Upper lobe of right lung (tissue), 1 donor: ENCODE measurements around the gene ESRRB. TPM values are rescaled to one million over a fixed set of nuclear protein-coding genes. Genes with fewer than 3 reads are reported as not detected.

Source experiments
- ATAC-seq: fragments of 200-7000 bp; cut with Tn5 transposase; one replicate; pipeline ENCODE4 v1.9.1; 2020; ENCODE audit warnings: mild to moderate bottlenecking, moderate library complexity
- DNase-seq: peaks from one replicate; pipeline ENCODE4 v3.0.0-alpha.2; 2020
- H3K27ac ChIP-seq: fragments of 200-600 bp; one replicate; pipeline ENCODE4 v1.8.0; 2022
- H3K27me3 ChIP-seq: fragments of 200-600 bp; one replicate; pipeline ENCODE4 v1.8.0; 2022; ENCODE audit warnings: mild to moderate bottlenecking
- H3K36me3 ChIP-seq: fragments of 200-600 bp; one replicate; pipeline ENCODE4 v1.8.0; 2022
- H3K4me1 ChIP-seq: fragments of 200-600 bp; one replicate; pipeline ENCODE4 v1.8.0; 2022
- H3K4me3 ChIP-seq: fragments of 200-600 bp; one replicate; pipeline ENCODE4 v1.8.0; 2022; ENCODE audit warnings: mild to moderate bottlenecking
- H3K9me3 ChIP-seq: fragments of 200-600 bp; one replicate; pipeline ENCODE4 v1.8.0; 2022
- intact Hi-C: fragments of 100-400 bp; cut with DNase I; formaldehyde crosslinking; loops from one replicate; pipeline ENCODE4 v1.11.0; 2022
- total RNA-seq: library from RNA; stranded (reverse); fragmentation: NEBNext Ultra II Directional; extraction: Animal tissue kit (Norgen Biotek cat#: 25700); gene quantifications from one replicate; pipeline ENCODE4 v1.2.1, GENCODE V29; 2021
- TF ChIP-seq, protein P1 (sequence below): fragments of 200-600 bp; IDR thresholded peaks from one replicate; pipeline ENCODE4 v1.8.0; 2022; ENCODE audit warnings: antibody characterized with exemption
- donor health status: DM: no; HTN: yes; CAD: no; lungs with severe emphysema.

ESRRB gene
- total RNA-seq, 1 donor from 2014 or later = not detected

GRCh38 chr14:76465664-76466063 is 89.7 kb downstream of the ESRRB start:
- H3K9me3 ChIP-seq = no peaks in the 10 kb centered on the region
- no peaks in the 10 kb centered on the region for H3K27me3 ChIP-seq
- H3K4me3 ChIP-seq = no peak overlapping the region
- intact Hi-C loops = no loop called here
- no peak overlapping the region for H3K27ac ChIP-seq
- no peak for DNase-seq
- TF ChIP-seq, protein P1, sequence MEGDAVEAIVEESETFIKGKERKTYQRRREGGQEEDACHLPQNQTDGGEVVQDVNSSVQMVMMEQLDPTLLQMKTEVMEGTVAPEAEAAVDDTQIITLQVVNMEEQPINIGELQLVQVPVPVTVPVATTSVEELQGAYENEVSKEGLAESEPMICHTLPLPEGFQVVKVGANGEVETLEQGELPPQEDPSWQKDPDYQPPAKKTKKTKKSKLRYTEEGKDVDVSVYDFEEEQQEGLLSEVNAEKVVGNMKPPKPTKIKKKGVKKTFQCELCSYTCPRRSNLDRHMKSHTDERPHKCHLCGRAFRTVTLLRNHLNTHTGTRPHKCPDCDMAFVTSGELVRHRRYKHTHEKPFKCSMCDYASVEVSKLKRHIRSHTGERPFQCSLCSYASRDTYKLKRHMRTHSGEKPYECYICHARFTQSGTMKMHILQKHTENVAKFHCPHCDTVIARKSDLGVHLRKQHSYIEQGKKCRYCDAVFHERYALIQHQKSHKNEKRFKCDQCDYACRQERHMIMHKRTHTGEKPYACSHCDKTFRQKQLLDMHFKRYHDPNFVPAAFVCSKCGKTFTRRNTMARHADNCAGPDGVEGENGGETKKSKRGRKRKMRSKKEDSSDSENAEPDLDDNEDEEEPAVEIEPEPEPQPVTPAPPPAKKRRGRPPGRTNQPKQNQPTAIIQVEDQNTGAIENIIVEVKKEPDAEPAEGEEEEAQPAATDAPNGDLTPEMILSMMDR = no peak
- no peaks in the 10 kb centered on the region for H3K36me3 ChIP-seq
- no peaks in the 10 kb centered on the region for H3K4me1 ChIP-seq
- ATAC-seq = no peak

GRCh38 chr14:76467711-76468155 is 91.8 kb downstream of the ESRRB start:
- DNase-seq (no peak), ATAC-seq (no peak)
- H3K9me3 ChIP-seq = no peaks in the 10 kb centered on the region
- no peaks in the 10 kb centered on the region for H3K27me3 ChIP-seq
- no peak overlapping the region for H3K27ac ChIP-seq
- no peak overlapping the region for H3K4me3 ChIP-seq
- TF ChIP-seq, protein P1 = no peak
- no peaks in the 10 kb centered on the region for H3K36me3 ChIP-seq
- no peaks in the 10 kb centered on the region for H3K4me1 ChIP-seq
- intact Hi-C loops = no loop called here

DNA sequence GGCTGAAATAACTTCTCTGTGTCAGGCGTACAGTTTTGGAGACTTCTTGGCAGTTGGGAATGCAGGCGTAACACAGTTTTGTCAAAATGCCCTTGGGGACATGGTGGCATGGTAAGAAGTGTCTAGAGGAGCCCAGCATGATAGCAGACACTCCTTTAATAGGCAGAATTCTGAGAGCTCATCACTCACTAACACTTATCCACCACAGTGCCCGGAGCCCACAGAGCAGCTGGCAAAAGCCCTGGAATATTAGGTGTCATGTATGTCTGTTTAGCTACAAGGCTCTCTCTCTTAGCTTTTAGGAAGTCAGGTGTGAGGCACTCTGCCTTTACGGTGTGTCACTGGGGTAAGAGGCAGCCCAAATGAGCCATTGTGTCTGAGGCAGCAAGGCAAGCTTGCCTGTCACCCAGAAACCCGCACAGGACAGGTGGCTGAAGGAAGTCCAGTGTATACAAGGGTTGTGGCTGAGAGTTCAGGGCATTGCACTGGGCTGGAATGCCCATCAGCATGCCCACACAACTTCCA is 96.3 kb downstream of the ESRRB start:
- Histone ChIP-seq H3K4me3 (no peak overlapping the region), H3K4me1 (peaks cover 4% of the 10 kb centered on the region), H3K9me3 (no peaks in the 10 kb centered on the region), H3K36me3 (no peaks in the 10 kb centered on the region), H3K27ac (no peak overlapping the region), H3K27me3 (no peaks in the 10 kb centered on the region)
- intact Hi-C loops = no loop called here
- no peak for DNase-seq
- ATAC-seq = no peak
- TF ChIP-seq, protein P1 = no peak

GRCh38 chr14:76473481-76474263 is 97.7 kb downstream of the ESRRB start:
- peak; percentile 68 for ATAC-seq
- TF ChIP-seq, protein P1 = peak; percentile 29
- DNase-seq = peak; percentile 67
- no peaks in the 10 kb centered on the region for H3K36me3 ChIP-seq
- H3K9me3 ChIP-seq = no peaks in the 10 kb centered on the region
- H3K27ac ChIP-seq = no peak overlapping the region
- intact Hi-C loops = no loop called here
- H3K4me1 ChIP-seq = peaks cover 4% of the 10 kb centered on the region
- H3K4me3 ChIP-seq = peak overlapping the region; percentile 29
- no peaks in the 10 kb centered on the region for H3K27me3 ChIP-seq

- intact Hi-C loops = no loop called here
- TF ChIP-seq, protein P1 = no peak
- H3K4me3 ChIP-seq = no peak overlapping the region
- no peaks in the 10 kb centered on the region for H3K9me3 ChIP-seq
- no peaks in the 10 kb centered on the region for H3K36me3 ChIP-seq
- no peak overlapping the region for H3K27ac ChIP-seq
- H3K4me1 ChIP-seq = no peaks in the 10 kb centered on the region
- ATAC-seq = no peak
- no peak for DNase-seq
- no peaks in the 10 kb centered on the region for H3K27me3 ChIP-seq
Measured at GRCh38 chr14:76480426-76480825, 104.5 kb downstream of the ESRRB start.
